DND-41 (cell line): ENCODE results near the gene PPP1CC.
"Not testable (repeated sequence)": the region's sequence is repeated elsewhere in the genome, so short reads cannot be mapped to it uniquely, and the experiment has no call there.

Source experiments
- ATAC-seq: fragments of 200-7000 bp; cut with Tn5 transposase; 3 replicates; pipeline ENCODE4 v1.9.1; 2021; ENCODE audit warnings: low read depth; ENCODE audit not compliant: insufficient read depth
- DNase-seq: peaks from one replicate; pipeline ENCODE4 v3.0.0-alpha.2; 2020
- H2AFZ ChIP-seq: 2 replicates; pipeline ENCODE4 v1.6.0; 2012; ENCODE audit warnings: low read depth, low read length
- H3K27ac ChIP-seq: 2 replicates; pipeline ENCODE4 v1.5.1; 2012; ENCODE audit warnings: low read length, inconsistent platforms
- H3K27me3 ChIP-seq: fragments of 200-600 bp; sonication (generic); 2 replicates; pipeline ENCODE4 v1.6.0; 2012; ENCODE audit warnings: low read length, mild to moderate bottlenecking, inconsistent platforms; ENCODE audit not compliant: insufficient read depth, poor library complexity
- H3K36me3 ChIP-seq: 2 replicates; pipeline ENCODE4 v1.5.1; 2012; ENCODE audit warnings: low read length, inconsistent platforms; ENCODE audit not compliant: insufficient read depth
- H3K4me1 ChIP-seq: 2 replicates; pipeline ENCODE4 v1.5.1; 2012; ENCODE audit warnings: mild to moderate bottlenecking, low read length; ENCODE audit not compliant: insufficient read depth
- H3K4me2 ChIP-seq: 2 replicates; pipeline ENCODE4 v1.6.0; 2012; ENCODE audit warnings: mild to moderate bottlenecking, moderate library complexity, low read length, inconsistent platforms; ENCODE audit not compliant: insufficient read depth
- H3K4me3 ChIP-seq, 2 experiments: fragments of 200-600 bp in 1 of 2; shearing (Covaris generic) in 1 of 2; 2 replicates each; pipeline ENCODE4 v1.5.1; 2012 to 2016; ENCODE audit warnings: inconsistent platforms in 2 of 2, low read length in 2 of 2, mild to moderate bottlenecking in 2 of 2, low read depth in 1 of 2, moderate library complexity in 1 of 2
- H3K79me2 ChIP-seq: 2 replicates; pipeline ENCODE4 v1.6.0; 2012; ENCODE audit warnings: low read length, inconsistent platforms; ENCODE audit not compliant: insufficient read depth
- H3K9ac ChIP-seq: 2 replicates; pipeline ENCODE4 v1.6.0; 2012; ENCODE audit warnings: low read depth, mild to moderate bottlenecking, inconsistent platforms, low read length, moderate library complexity
- H3K9me3 ChIP-seq: 2 replicates; pipeline ENCODE4 v1.5.1; 2012; ENCODE audit warnings: low read length, moderate library complexity, mild to moderate bottlenecking, inconsistent platforms; ENCODE audit not compliant: insufficient read depth, severe bottlenecking
- H4K20me1 ChIP-seq: 2 replicates; pipeline ENCODE4 v1.6.0; 2012; ENCODE audit warnings: low read length; ENCODE audit not compliant: insufficient read depth
- EZH2 ChIP-seq: IDR thresholded peaks from 3 replicates; pipeline ENCODE4 v1.6.1; 2012; ENCODE audit warnings: borderline replicate concordance, low read depth, mild to moderate bottlenecking, moderate library complexity, low read length, inconsistent platforms; ENCODE audit not compliant: severe bottlenecking
- TF ChIP-seq, protein P1 (sequence below): IDR thresholded peaks from 2 replicates; pipeline ENCODE4 v1.5.1; 2012; ENCODE audit warnings: borderline replicate concordance, low read length, moderate library complexity, mild to moderate bottlenecking; ENCODE audit not compliant: poor library complexity, severe bottlenecking; ENCODE audit errors: extremely low read depth

The PPP1CC gene

DNA sequence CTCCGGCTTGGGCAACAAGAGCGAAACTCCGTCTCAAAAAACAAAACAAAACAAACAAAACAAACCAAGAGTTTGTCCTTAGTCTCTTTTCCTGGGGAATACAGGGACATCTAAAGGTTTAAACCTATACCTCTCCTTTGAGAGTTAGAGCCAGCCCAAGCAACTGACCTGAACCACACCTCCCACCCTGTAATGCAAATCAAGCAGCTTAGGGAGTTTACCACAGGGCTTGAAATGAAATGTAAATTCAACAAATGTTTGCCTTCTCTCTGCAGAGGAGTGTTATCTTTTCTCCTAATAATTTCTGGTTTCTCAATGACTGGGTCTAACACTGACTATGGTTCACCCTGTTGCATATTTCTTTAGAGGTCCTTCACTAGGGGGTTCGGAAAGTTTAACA is 16.7 kb downstream of the PPP1CC start:
- Histone ChIP-seq H2AFZ (no peak overlapping the region), H3K4me3 (no peak overlapping the region), H3K36me3 (peaks cover 94% of the 10 kb centered on the region), H4K20me1 (peaks cover 51% of the 10 kb centered on the region), H3K9me3 (no peaks in the 10 kb centered on the region), H3K4me1 (no peaks in the 10 kb centered on the region), H3K9ac (no peak overlapping the region), H3K79me2 (peaks cover 58% of the 10 kb centered on the region), H3K27me3 (no peaks in the 10 kb centered on the region), H3K4me2 (no peak overlapping the region), H3K27ac (no peak overlapping the region)
- no peak for DNase-seq
- TF ChIP-seq, protein P1, sequence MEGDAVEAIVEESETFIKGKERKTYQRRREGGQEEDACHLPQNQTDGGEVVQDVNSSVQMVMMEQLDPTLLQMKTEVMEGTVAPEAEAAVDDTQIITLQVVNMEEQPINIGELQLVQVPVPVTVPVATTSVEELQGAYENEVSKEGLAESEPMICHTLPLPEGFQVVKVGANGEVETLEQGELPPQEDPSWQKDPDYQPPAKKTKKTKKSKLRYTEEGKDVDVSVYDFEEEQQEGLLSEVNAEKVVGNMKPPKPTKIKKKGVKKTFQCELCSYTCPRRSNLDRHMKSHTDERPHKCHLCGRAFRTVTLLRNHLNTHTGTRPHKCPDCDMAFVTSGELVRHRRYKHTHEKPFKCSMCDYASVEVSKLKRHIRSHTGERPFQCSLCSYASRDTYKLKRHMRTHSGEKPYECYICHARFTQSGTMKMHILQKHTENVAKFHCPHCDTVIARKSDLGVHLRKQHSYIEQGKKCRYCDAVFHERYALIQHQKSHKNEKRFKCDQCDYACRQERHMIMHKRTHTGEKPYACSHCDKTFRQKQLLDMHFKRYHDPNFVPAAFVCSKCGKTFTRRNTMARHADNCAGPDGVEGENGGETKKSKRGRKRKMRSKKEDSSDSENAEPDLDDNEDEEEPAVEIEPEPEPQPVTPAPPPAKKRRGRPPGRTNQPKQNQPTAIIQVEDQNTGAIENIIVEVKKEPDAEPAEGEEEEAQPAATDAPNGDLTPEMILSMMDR: no peak
- TF ChIP-seq EZH2: no peak
- no peak for ATAC-seq

DNA sequence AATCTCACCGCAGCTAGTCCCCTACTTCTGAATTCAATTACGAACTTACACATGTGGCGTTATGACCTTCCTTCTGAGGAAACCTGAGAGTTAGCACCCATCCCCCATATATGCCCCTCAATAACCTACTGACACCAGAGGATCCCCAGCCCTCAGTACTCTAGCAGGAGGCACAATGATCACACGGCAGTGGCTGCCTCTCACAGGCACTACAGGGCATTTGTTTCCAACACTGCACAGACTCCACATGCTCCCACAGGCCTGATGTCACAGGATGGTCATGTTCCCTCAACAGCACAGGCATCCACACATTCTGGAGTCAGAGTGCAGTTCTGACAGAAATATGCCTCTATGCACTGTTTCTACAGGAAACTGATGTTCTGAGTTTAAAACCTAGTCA is 17.4 kb downstream of the PPP1CC start:
- Histone ChIP-seq H4K20me1 (peaks cover 48% of the 10 kb centered on the region), H3K4me1 (no peaks in the 10 kb centered on the region), H3K27ac (no peak overlapping the region), H3K36me3 (peaks cover 94% of the 10 kb centered on the region), H2AFZ (no peak overlapping the region), H3K9me3 (no peaks in the 10 kb centered on the region), H3K27me3 (no peaks in the 10 kb centered on the region), H3K4me3 (no peak overlapping the region), H3K79me2 (peaks cover 54% of the 10 kb centered on the region), H3K9ac (no peak overlapping the region), H3K4me2 (no peak overlapping the region)
- TF ChIP-seq, protein P1: no peak
- no peak for TF ChIP-seq EZH2
- no peak for DNase-seq
- ATAC-seq: no peak; the same call in 2 of the 3 replicates

DNA sequence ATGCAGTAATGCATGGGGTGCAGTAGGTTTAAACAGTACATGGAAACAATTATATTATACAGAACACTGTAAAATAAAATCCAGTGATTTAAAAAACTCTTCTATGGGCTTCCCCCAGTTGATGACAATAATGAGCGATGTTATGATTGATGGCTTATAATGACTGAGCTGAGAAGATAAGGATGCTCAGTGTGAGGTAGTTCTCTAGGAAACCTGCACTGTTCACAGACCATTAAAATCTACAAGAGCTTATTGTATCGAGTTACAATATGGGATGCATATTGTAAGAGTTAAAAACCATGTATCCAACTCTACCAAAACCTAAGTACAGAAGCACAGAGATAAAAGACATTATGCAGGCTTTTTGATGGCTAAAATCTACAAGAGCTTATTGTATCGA is 19.8 kb downstream of the PPP1CC start:
- not testable (repeated sequence) for H3K4me2 ChIP-seq, H3K9me3 ChIP-seq, ATAC-seq, DNase-seq, H3K9ac ChIP-seq, H3K4me3 ChIP-seq, H3K27ac ChIP-seq, H3K4me1 ChIP-seq, H2AFZ ChIP-seq, H3K27me3 ChIP-seq
- peaks cover 50% of the 10 kb centered on the region for H4K20me1 ChIP-seq
- peaks cover 32% of the 10 kb centered on the region for H3K79me2 ChIP-seq
- peaks cover 96% of the 10 kb centered on the region for H3K36me3 ChIP-seq

DNA sequence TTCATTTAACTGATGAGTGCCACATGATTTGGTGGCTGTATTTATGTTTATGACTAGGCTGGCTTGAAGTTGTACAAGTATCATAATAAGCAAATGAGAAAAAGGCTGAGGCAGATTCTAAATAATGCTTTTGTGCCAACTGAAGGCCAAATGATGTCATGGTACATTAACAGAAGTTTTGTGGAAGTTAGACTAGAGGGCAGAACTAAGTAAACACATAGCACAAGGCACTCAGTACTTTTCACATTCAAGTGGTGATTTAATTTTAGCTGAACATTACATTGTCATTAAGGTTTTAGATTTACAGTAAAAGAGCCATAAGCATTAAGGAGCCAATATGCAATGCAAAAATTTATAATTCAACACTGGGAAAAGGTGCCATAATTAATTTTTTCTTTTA is 21.1 kb downstream of the PPP1CC start:
- TF ChIP-seq EZH2: no peak
- TF ChIP-seq, protein P1: no peak
- no peak overlapping the region for H2AFZ ChIP-seq
- H3K4me2 ChIP-seq: no peak overlapping the region
- no peaks in the 10 kb centered on the region for H3K4me1 ChIP-seq
- peaks cover 46% of the 10 kb centered on the region for H4K20me1 ChIP-seq
- peaks cover 95% of the 10 kb centered on the region for H3K36me3 ChIP-seq
- DNase-seq (no peak), ATAC-seq (no peak)
- no peaks in the 10 kb centered on the region for H3K27me3 ChIP-seq
- H3K4me3 ChIP-seq: no peak overlapping the region
- H3K79me2 ChIP-seq: peaks cover 19% of the 10 kb centered on the region
- H3K9me3 ChIP-seq: no peaks in the 10 kb centered on the region
- no peak overlapping the region for H3K27ac ChIP-seq
- H3K9ac ChIP-seq: no peak overlapping the region
